ENCODE data around the gene TTC34. TPM values are rescaled to one million over a fixed set of nuclear protein-coding genes. Genes with fewer than 3 reads are reported as not detected.

Gene TTC34
- total RNA-seq, 1 donor from 2014 or later, result under 0.01 TPM

DNA sequence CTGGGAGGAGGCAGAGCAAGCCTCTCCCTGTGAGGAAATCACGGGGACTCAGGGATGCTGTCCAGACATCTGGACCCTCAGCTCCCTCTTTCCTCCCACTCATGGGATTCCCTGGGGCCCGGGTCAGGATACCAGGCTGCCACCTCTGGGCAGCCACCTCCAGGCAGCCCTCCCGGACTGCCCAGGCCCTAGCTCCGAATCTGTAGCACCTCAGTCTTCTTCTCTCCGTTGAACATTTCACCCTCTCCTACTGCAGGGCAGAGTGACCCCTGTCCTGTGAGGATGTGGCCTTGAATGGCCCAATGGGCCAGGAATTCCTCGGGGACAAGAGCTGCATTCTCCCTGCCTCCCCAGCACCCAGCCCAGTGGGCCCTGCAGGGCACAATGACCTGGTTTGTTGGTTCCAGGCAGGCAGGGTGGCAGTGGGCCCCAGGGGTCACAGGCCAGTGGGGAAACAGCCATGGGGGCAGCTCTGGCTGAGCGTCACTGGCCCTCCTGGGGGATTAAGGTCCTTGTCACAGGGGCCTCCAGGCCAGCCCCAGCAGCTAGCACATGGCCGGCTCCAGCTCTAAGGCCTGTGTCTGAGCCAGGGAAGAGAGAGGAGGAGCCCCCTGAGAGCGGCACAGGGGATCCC lies 9.5 kb upstream of the TTC34 start:
- FAIRE-seq (no peak), DNase-seq (ENCODE audit: low read depth) (no peak)
- TF ChIP-seq, protein P1, sequence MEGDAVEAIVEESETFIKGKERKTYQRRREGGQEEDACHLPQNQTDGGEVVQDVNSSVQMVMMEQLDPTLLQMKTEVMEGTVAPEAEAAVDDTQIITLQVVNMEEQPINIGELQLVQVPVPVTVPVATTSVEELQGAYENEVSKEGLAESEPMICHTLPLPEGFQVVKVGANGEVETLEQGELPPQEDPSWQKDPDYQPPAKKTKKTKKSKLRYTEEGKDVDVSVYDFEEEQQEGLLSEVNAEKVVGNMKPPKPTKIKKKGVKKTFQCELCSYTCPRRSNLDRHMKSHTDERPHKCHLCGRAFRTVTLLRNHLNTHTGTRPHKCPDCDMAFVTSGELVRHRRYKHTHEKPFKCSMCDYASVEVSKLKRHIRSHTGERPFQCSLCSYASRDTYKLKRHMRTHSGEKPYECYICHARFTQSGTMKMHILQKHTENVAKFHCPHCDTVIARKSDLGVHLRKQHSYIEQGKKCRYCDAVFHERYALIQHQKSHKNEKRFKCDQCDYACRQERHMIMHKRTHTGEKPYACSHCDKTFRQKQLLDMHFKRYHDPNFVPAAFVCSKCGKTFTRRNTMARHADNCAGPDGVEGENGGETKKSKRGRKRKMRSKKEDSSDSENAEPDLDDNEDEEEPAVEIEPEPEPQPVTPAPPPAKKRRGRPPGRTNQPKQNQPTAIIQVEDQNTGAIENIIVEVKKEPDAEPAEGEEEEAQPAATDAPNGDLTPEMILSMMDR (IDR thresholded peaks at IDR 0.05; ENCODE audit: insufficient read depth, low read length, severe bottlenecking), result no peak
- no peaks in the 10 kb centered on the region for H3K36me3 ChIP-seq (ENCODE audit: control insufficient read depth, insufficient read depth, low read length)
- no peak overlapping the region for H3K4me3 ChIP-seq (ENCODE audit: low read depth, low read length)
- no peaks in the 10 kb centered on the region for H3K27me3 ChIP-seq (ENCODE audit: control insufficient read depth, insufficient read depth, low read length)

DNA sequence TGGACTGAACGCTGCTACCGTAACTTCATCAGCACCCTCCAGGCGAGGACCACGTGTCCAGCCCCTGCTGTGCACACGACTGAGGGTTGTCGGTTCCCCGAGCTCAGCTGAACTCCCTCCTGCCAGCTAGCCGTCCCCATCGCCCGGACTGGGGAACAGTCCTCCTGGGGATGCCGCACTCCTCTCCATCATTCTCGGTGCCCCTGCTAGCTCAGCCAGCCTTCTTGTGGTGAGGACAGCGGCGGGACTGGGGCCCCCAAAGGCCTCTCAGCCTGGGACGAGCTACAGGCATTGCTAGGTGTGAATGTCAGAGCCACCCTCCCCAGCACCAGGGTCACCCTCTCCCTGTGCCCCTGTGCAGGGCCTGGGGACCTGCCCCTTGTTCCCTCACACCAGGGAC lies 8.8 kb upstream of the TTC34 start:
- FAIRE-seq (no peak), DNase-seq (ENCODE audit: low read depth) (no peak)
- H3K36me3 ChIP-seq (ENCODE audit: control insufficient read depth, insufficient read depth, low read length), result no peaks in the 10 kb centered on the region
- TF ChIP-seq, protein P1 (IDR thresholded peaks at IDR 0.05; ENCODE audit: insufficient read depth, low read length, severe bottlenecking), result no peak
- no peak overlapping the region for H3K4me3 ChIP-seq (ENCODE audit: low read depth, low read length)
- H3K27me3 ChIP-seq (ENCODE audit: control insufficient read depth, insufficient read depth, low read length), result no peaks in the 10 kb centered on the region

DNA sequence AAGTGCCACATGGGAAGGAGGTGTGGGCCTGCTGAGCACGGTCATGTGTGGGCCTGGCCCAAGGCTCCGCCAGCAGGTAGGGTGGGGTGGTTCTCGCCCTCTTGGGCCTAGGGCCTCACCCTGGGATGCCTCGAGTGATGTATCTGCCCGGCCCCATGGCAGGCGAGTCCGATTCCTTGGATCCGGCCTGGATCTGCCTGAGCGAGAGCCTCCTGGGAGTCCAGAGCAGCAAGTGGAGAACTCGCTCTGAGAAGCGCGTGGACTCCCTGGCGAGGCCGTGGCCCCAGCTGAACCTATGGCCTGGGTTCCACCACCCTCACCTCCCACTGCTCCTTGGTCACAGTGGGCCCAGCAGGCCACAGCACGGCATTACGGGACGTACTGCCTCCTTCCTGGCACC lies 8.2 kb upstream of the TTC34 start:
- TF ChIP-seq, protein P1 (IDR thresholded peaks at IDR 0.05; ENCODE audit: insufficient read depth, low read length, severe bottlenecking), result no peak
- FAIRE-seq (no peak), DNase-seq (ENCODE audit: low read depth) (no peak)
- no peaks in the 10 kb centered on the region for H3K27me3 ChIP-seq (ENCODE audit: control insufficient read depth, insufficient read depth, low read length)
- no peaks in the 10 kb centered on the region for H3K36me3 ChIP-seq (ENCODE audit: control insufficient read depth, insufficient read depth, low read length)
- no peak overlapping the region for H3K4me3 ChIP-seq (ENCODE audit: low read depth, low read length)

DNA sequence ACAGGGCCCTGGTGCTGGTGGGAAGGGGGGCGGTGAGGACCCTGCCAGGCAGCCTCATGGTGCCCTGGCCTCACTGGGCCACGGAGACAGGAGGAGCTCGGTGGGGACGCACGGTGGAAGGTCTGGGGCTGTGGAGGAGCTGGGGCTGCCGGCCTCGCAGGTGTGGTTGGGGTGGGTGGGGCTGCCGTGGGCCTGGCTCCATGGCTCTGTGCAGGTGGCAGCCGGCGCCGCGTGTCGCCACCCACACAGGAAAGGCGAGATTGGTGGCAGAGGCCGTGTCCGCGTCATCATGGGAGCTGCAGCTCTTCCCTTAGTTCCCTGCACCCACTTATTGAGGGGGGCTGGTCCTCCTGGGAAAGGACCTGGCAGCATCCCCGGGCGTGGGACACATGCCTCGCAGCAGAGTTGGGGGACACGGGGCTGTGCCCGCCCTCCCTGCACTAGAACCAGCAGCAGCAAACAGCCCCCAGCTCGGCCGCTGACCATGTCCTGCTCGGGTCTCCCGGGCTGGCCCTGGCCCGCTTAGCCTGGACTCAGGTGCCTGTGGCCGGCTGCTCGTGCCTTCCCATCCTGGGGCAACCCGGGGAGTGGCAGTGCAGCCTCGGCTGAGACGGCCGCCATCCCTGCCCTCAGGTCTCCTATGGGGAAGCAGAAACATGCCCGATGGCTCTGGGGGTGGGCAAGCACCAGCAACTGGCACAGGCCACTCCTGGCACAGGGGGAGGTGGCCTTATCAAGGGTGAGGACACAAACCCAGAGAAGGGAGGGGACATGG lies 7.5 kb upstream of the TTC34 start:
- H3K36me3 ChIP-seq (ENCODE audit: control insufficient read depth, insufficient read depth, low read length), result no peaks in the 10 kb centered on the region
- H3K27me3 ChIP-seq (ENCODE audit: control insufficient read depth, insufficient read depth, low read length), result no peaks in the 10 kb centered on the region
- FAIRE-seq (no peak), DNase-seq (ENCODE audit: low read depth) (no peak)
- TF ChIP-seq, protein P1 (IDR thresholded peaks at IDR 0.05; ENCODE audit: insufficient read depth, low read length, severe bottlenecking), result no peak
- no peak overlapping the region for H3K4me3 ChIP-seq (ENCODE audit: low read depth, low read length)

DNA sequence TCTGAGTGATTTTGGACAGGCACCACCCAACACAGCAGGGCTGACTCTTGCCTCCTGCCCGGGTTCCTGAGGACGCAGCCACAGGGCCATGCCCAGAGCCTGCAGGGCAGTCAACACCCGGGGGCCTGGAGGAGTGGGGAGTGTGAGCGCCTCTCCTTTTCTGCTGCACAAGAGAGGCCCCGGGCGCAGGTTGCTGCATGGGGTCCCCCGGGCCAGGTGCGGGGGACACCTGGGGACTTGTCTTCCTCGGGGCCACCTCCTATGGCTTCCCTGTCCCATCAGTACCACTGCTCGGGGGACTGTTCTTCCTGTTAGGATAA lies 6.9 kb upstream of the TTC34 start:
- TF ChIP-seq, protein P1 (IDR thresholded peaks at IDR 0.05; ENCODE audit: insufficient read depth, low read length, severe bottlenecking), result no peak
- no peak for FAIRE-seq
- Histone ChIP-seq H3K27me3 (ENCODE audit: control insufficient read depth, insufficient read depth, low read length) (no peaks in the 10 kb centered on the region), H3K36me3 (ENCODE audit: control insufficient read depth, insufficient read depth, low read length) (no peaks in the 10 kb centered on the region), H3K4me3 (ENCODE audit: low read depth, low read length) (no peak overlapping the region)
- no peak for DNase-seq (ENCODE audit: low read depth)

Data from bronchial epithelial cell (primary cell).